HCT116 (cell line): ENCODE data around the gene HOMER2.

Experiments used
- CEBPB ChIP-seq: IDR thresholded peaks from 2 replicates; pipeline ENCODE4 v1.6.1; 2012; ENCODE audit warnings: low read depth
- CTCF ChIP-seq, 3 experiments: fragments of 200-600 bp in 1 of 3; sonication (generic) in 1 of 3; IDR thresholded peaks in 2 of 3; conservative IDR thresholded peaks in 1 of 3; 2 replicates each; pipeline ENCODE4 v1.5.1; 2012 to 2017; ENCODE audit warnings: low read depth in 2 of 3, low read length in 2 of 3, antibody characterized with exemption in 1 of 3, borderline replicate concordance in 1 of 3, control low read depth in 1 of 3, mild to moderate bottlenecking in 1 of 3, mixed read lengths in 1 of 3, mixed run types in 1 of 3, moderate library complexity in 1 of 3; ENCODE audit not compliant: insufficient read depth in 1 of 3
- EGR1 ChIP-seq: IDR thresholded peaks from 2 replicates; pipeline ENCODE4 v1.6.1; 2012; ENCODE audit warnings: low read depth
- EZH2 ChIP-seq: fragments of 200-600 bp; sonication (generic); IDR thresholded peaks from 2 replicates; pipeline ENCODE4 v1.6.1; 2017; ENCODE audit warnings: antibody characterized with exemption, mixed run types
- EZH2phosphoT487 ChIP-seq: fragments of 200-600 bp; IDR thresholded peaks from 2 replicates; pipeline ENCODE4 v1.6.1; 2018; ENCODE audit warnings: antibody characterized with exemption, borderline replicate concordance
- FOSL1 ChIP-seq: IDR thresholded peaks from 2 replicates; pipeline ENCODE4 v1.6.1; 2012; ENCODE audit warnings: low read depth
- POLR2A ChIP-seq: IDR thresholded peaks from 2 replicates; pipeline ENCODE4 v1.7.0; 2011; ENCODE audit warnings: borderline replicate concordance; ENCODE audit not compliant: insufficient read depth, insufficient read length; ENCODE audit errors: extremely low read depth
- POLR2AphosphoS5 ChIP-seq: IDR thresholded peaks from 2 replicates; pipeline ENCODE4 v1.6.1; 2011; ENCODE audit warnings: mild to moderate bottlenecking, low read depth, low read length, moderate library complexity
- REST ChIP-seq: IDR thresholded peaks from 2 replicates; pipeline ENCODE4 v1.6.1; 2012; ENCODE audit warnings: low read depth
- SIN3A ChIP-seq: IDR thresholded peaks from 2 replicates; pipeline ENCODE4 v1.6.1; 2012; ENCODE audit warnings: low read depth
- YY1 ChIP-seq: IDR thresholded peaks from 2 replicates; pipeline ENCODE4 v1.6.1; 2011; ENCODE audit warnings: low read length, low read depth, moderate library complexity, mild to moderate bottlenecking; ENCODE audit not compliant: insufficient replicate concordance; ENCODE audit errors: extremely low read depth
- ZNF274 ChIP-seq: fragments of 200-500 bp; sonication (Bioruptor generic); IDR thresholded peaks from 2 replicates; pipeline ENCODE4 v1.6.1; 2014; ENCODE audit warnings: mild to moderate bottlenecking, low read depth, low read length, inconsistent platforms
- TF ChIP-seq, protein P1 (sequence below): IDR thresholded peaks from 2 replicates; pipeline ENCODE4 v1.6.1; 2012

GRCh38 chr15:82852941-82853561, 99.5 kb downstream of the HOMER2 start:
- TF ChIP-seq, protein P1, sequence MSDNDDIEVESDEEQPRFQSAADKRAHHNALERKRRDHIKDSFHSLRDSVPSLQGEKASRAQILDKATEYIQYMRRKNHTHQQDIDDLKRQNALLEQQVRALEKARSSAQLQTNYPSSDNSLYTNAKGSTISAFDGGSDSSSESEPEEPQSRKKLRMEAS = no peak
- TF ChIP-seq CTCF (IDR thresholded peaks at IDR 0.05 in 2 of 3, conservative IDR thresholded peaks at IDR 0.05 in 1 of 3; ENCODE audit: borderline replicate concordance in 1 of 3, insufficient read depth in 1 of 3, low read depth in 2 of 3, low read length in 2 of 3) (no peak), REST (no peak), EZH2 (no peak), POLR2AphosphoS5 (no peak), CEBPB (no peak), ZNF274 (no peak), POLR2A (no peak), EZH2phosphoT487 (no peak), SIN3A (no peak), YY1 (no peak), FOSL1 (no peak), EGR1 (no peak)
